ENCODE measurements around the gene TMEM87A.

The TMEM87A gene

DNA sequence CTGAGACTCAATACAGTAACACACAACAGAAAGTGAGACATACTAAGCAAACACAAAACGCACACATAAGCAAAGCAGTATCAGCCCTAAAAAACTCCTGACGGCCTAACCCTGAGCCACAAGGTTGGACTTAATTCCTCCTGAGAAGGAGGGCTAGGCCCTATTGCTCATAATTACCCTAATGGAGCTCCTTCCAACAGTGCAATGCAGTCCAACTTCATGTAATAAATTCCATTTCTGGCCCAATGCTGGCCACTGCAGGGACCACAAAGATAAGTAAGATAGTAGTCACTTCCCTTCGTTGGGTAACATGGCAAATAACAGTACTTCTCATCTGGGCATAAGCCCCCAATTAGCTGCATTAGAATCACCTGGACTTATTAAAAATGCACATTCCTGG, 69.3 kb downstream of the TMEM87A start:
- TF ChIP-seq, protein P1, sequence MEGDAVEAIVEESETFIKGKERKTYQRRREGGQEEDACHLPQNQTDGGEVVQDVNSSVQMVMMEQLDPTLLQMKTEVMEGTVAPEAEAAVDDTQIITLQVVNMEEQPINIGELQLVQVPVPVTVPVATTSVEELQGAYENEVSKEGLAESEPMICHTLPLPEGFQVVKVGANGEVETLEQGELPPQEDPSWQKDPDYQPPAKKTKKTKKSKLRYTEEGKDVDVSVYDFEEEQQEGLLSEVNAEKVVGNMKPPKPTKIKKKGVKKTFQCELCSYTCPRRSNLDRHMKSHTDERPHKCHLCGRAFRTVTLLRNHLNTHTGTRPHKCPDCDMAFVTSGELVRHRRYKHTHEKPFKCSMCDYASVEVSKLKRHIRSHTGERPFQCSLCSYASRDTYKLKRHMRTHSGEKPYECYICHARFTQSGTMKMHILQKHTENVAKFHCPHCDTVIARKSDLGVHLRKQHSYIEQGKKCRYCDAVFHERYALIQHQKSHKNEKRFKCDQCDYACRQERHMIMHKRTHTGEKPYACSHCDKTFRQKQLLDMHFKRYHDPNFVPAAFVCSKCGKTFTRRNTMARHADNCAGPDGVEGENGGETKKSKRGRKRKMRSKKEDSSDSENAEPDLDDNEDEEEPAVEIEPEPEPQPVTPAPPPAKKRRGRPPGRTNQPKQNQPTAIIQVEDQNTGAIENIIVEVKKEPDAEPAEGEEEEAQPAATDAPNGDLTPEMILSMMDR (conservative IDR thresholded peaks at IDR 0.05) = no peak
- TF ChIP-seq ZFX (IDR thresholded peaks at IDR 0.05) = no peak
- H3K27ac ChIP-seq = no peak overlapping the region

DNA sequence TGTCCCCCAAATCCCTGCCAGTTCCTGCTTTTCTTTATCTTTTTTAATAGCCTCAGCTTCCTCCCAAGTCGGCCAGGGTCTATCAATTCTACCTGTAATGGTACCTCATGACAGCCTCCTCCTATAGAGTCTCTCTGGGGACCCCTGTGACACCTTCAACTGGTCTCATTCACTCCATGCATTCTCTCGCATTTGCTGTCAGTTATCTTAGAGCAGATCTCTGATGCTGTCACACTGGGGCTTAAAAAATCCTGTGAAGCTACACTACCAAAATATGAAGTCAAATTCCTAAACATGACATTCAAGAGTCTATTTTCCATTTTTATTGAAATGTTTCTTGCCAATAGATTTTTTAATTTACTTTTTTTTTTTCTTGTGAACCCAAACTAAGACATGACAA, 70.6 kb downstream of the TMEM87A start:
- TF ChIP-seq ZFX (IDR thresholded peaks at IDR 0.05) = no peak
- TF ChIP-seq, protein P1 (conservative IDR thresholded peaks at IDR 0.05) = no peak
- H3K27ac ChIP-seq = no peak overlapping the region

DNA sequence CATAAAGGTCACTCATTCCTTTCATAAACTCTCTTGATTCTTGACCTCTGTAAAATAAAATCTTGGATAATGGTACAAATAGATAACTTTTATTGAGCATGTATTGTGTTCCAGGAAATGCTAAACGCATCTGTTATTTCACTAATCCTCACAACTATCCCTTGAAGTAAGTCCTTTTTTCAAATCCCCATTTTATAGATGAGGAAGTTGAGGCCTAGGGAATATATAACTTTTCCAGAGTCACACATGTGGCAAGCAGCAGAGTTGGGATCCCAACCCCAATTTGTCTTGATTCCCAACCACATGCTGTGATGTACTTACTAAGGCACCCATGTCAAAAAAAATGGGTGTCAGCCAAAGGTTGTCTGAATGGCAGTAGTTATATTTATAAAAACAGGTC, 71.4 kb downstream of the TMEM87A start:
- no peak overlapping the region for H3K27ac ChIP-seq
- TF ChIP-seq ZFX (IDR thresholded peaks at IDR 0.05) = no peak
- TF ChIP-seq, protein P1 (conservative IDR thresholded peaks at IDR 0.05) = no peak

DNA sequence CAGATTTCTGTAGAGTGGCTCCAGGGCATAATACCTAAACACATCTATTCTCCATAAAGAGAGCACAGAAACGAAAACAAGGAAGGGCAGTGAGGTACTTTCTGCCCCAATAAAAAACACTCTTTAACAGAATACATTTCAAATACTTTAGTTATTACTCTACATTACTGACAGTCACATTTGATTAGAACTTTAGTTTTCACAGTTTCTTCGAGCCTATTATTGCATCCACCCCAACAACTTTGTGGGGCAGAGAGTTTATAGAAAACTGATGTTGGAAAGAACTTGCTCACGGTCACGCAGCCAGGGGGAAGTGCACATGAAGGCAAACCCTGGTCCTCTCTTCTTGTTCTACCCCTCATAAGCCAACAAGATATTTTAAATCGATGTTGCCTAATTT, 74.1 kb downstream of the TMEM87A start:
- no peak overlapping the region for H3K27ac ChIP-seq
- TF ChIP-seq, protein P1 (conservative IDR thresholded peaks at IDR 0.05) = no peak
- TF ChIP-seq ZFX (IDR thresholded peaks at IDR 0.05) = no peak

DNA sequence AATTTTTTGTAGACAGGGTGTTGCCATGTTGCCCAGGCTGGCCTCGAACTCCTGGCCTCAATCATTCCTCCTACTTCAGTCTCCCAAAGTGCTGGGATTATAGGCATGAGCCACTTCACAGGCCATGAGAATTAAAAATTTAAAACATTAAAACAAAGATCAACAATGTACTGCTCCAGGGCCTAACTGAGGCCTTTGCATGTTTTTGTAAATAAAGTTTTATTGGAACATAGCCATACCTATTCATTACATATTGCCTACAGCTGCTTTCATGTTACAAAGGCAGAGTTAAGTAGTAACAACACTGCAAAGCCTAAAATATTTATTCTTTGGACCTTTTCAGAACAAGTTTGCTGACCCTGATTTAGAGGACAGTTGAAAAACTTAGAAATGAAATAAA, 74.7 kb downstream of the TMEM87A start:
- H3K27ac ChIP-seq = no peak overlapping the region
- TF ChIP-seq, protein P1 (conservative IDR thresholded peaks at IDR 0.05) = no peak
- TF ChIP-seq ZFX (IDR thresholded peaks at IDR 0.05) = no peak

DNA sequence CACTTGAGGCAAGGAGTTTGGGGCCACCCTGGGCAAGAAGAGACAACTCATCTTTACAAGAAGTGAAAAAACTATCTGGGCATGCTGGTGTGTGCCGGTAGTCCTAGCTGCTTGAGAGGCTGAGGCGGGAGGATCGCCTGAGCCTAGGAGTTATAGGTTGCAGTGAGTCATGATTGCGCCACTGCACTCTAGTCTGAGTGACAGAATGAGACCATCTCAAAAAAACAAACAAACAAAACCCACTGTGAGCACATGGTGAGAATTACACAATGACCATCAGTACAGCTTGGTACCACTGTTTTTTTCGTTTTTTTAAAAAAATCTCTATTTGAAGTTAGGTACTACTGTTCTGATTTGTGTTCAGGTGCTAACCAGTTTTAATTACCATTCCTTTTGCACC, 78.7 kb downstream of the TMEM87A start:
- H3K27ac ChIP-seq = no peak overlapping the region
- no peak for TF ChIP-seq ZFX (IDR thresholded peaks at IDR 0.05)
- TF ChIP-seq, protein P1 (conservative IDR thresholded peaks at IDR 0.05) = no peak

DNA sequence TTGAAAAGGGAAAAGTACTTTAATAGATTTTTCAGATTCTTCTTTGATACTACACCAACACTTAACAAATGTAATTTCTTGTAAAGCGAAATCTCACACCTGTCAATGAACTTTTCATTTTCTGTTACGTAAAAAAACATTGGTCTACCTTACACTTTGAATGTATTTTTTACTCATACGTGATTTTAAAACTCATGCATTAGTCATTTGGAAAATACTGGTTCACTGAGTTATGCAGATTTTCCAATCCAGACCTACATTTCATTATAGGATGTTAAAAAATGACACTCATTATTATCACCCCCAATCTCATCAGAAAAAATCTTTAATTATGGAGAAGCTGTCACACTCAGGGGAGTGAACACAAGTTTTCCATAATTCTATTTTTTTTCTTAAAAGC, 79.8 kb downstream of the TMEM87A start:
- no peak overlapping the region for H3K27ac ChIP-seq
- TF ChIP-seq ZFX (IDR thresholded peaks at IDR 0.05) = no peak
- TF ChIP-seq, protein P1 (conservative IDR thresholded peaks at IDR 0.05) = no peak

Data from C4-2B (cell line).